HCT116 (cell line): ENCODE data around the gene TAS2R60. TPM values are rescaled to one million over a fixed set of nuclear protein-coding genes. Genes with fewer than 3 reads are reported as not detected.

Experiments used
- ATAC-seq: fragments of 200-7000 bp; cut with Tn5 transposase; 2 replicates; pipeline ENCODE4 v1.9.1; 2020; ENCODE audit warnings: mild to moderate bottlenecking, moderate library complexity
- BruUV-seq: library from RNA; stranded (reverse); fragments of 400-500 nt; replicated peaks from 2 replicates; lab custom pipeline; 2021; lab: Mats Ljungman, UMichigan
- CTCF ChIA-PET: fragments of 300-600 bp; sonication (Branson Sonifier 250); formaldehyde crosslinking; loops from one replicate; lab custom pipeline; 2021; ENCODE audit warnings: antibody characterized with exemption; lab: Charles Lee
- POLR2A ChIA-PET: fragments of 300-600, 350-600 bp; sonication (Branson Sonifier 250); formaldehyde crosslinking; loops from one replicate; lab custom pipeline; 2021; ENCODE audit warnings: antibody characterized with exemption; lab: Charles Lee
- RAD21 ChIA-PET, 2 experiments: fragments of 300-600 bp; sonication (Branson Sonifier 250); formaldehyde crosslinking; loops; one replicate each; lab custom pipeline; 2023; ENCODE audit warnings: low total read pairs in 2 of 2; ENCODE audit not compliant: uncharacterized antibody in 2 of 2, unreplicated experiment in 2 of 2, low non-redundant PET in 1 of 2; lab: Charles Lee
- DNase-seq: peaks from one replicate; pipeline ENCODE4 v3.0.0-alpha.2; 2010; ENCODE audit warnings: low read depth, low spot score
- H2AFZ ChIP-seq: fragments of 200-600 bp; shearing (Covaris generic), sonication (generic); 2 replicates; pipeline ENCODE4 v1.6.1; 2017; ENCODE audit warnings: low read depth, mixed run types, mixed read lengths, antibody characterized with exemption, low read length; ENCODE audit not compliant: poor library complexity, severe bottlenecking
- H3K27ac ChIP-seq: 2 replicates; pipeline ENCODE4 v1.5.1; 2012; ENCODE audit warnings: low read depth, low read length
- H3K27me3 ChIP-seq: fragments of 200-600 bp; sonication (generic); 2 replicates; pipeline ENCODE4 v1.6.1; 2016; ENCODE audit warnings: mixed run types, low read length, mixed read lengths; ENCODE audit not compliant: insufficient read depth
- H3K36me3 ChIP-seq, 2 experiments: fragments of 200-500 bp in 1 of 2; fragments of 200-600 bp in 1 of 2; sonication (Bioruptor generic) in 1 of 2; sonication (generic) in 1 of 2; 2 replicates each; pipeline versions ENCODE4 v1.5.1 to v1.6.1; 2014 to 2016; ENCODE audit warnings: low read length in 2 of 2, inconsistent platforms in 1 of 2, mixed read lengths in 1 of 2, mixed run types in 1 of 2; ENCODE audit not compliant: insufficient read depth in 2 of 2, control insufficient read depth in 1 of 2
- H3K4me1 ChIP-seq, 2 experiments: fragments of 200-600 bp in 1 of 2; sonication (generic) in 1 of 2; 2 replicates each; pipeline versions ENCODE4 v1.5.1 to v1.6.1; 2012 to 2017; ENCODE audit warnings: low read length in 2 of 2, inconsistent platforms in 1 of 2, mild to moderate bottlenecking in 1 of 2, mixed read lengths in 1 of 2, mixed run types in 1 of 2, moderate library complexity in 1 of 2; ENCODE audit not compliant: insufficient read depth in 2 of 2, control insufficient read depth in 1 of 2
- H3K4me2 ChIP-seq: fragments of 200-600 bp; sonication (generic); 2 replicates; pipeline ENCODE4 v1.6.1; 2017; ENCODE audit warnings: mixed run types, low read length, mixed read lengths
- H3K4me3 ChIP-seq, 2 experiments: fragments of 200-600 bp in 1 of 2; sonication (generic) in 1 of 2; replicated peaks in 1 of 2; 2 replicates each; pipeline ENCODE4 v1.5.1; 2011 to 2016; ENCODE audit warnings: low read length in 2 of 2, control low read depth in 1 of 2, low read depth in 1 of 2, mild to moderate bottlenecking in 1 of 2, mixed read lengths in 1 of 2, mixed run types in 1 of 2
- H3K79me2 ChIP-seq: fragments of 200-600 bp; sonication (generic); 2 replicates; pipeline ENCODE4 v1.6.1; 2017; ENCODE audit warnings: mild to moderate bottlenecking, mixed run types, low read length, moderate library complexity, mixed read lengths; ENCODE audit not compliant: insufficient read depth
- H3K9ac ChIP-seq: fragments of 200-600 bp; sonication (generic); 2 replicates; pipeline ENCODE4 v1.6.1; 2016; ENCODE audit warnings: low read length, mixed read lengths
- H3K9me2 ChIP-seq: fragments of 200-600 bp; sonication (generic), shearing (Covaris generic); 2 replicates; pipeline ENCODE4 v1.6.1; 2017; ENCODE audit warnings: mixed run types, mild to moderate bottlenecking, moderate library complexity; ENCODE audit not compliant: insufficient read depth
- H3K9me3 ChIP-seq, 2 experiments: fragments of 200-500 bp in 1 of 2; fragments of 200-600 bp in 1 of 2; sonication (Bioruptor generic) in 1 of 2; sonication (generic) in 1 of 2; 2 replicates each; pipeline ENCODE4 v1.6.1; 2014 to 2017; ENCODE audit warnings: low read length in 2 of 2, mixed read lengths in 2 of 2, inconsistent platforms in 1 of 2, low read depth in 1 of 2, mild to moderate bottlenecking in 1 of 2, mixed run types in 1 of 2, moderate library complexity in 1 of 2; ENCODE audit not compliant: control insufficient read depth in 1 of 2, insufficient read depth in 1 of 2
- H4K20me1 ChIP-seq: fragments of 200-600 bp; sonication (generic), shearing (Covaris generic); 2 replicates; pipeline ENCODE4 v1.6.1; 2017; ENCODE audit warnings: mixed run types, mild to moderate bottlenecking, moderate library complexity; ENCODE audit not compliant: insufficient read depth
- ATF3 ChIP-seq: IDR thresholded peaks from 2 replicates; pipeline ENCODE4 v1.6.1; 2012
- CBX3 ChIP-seq: IDR thresholded peaks from 2 replicates; pipeline ENCODE4 v1.6.1; 2012; ENCODE audit warnings: low read depth
- CEBPB ChIP-seq: IDR thresholded peaks from 2 replicates; pipeline ENCODE4 v1.6.1; 2012; ENCODE audit warnings: low read depth
- CTCF ChIP-seq, 3 experiments: fragments of 200-600 bp in 1 of 3; sonication (generic) in 1 of 3; IDR thresholded peaks in 2 of 3; conservative IDR thresholded peaks in 1 of 3; 2 replicates each; pipeline ENCODE4 v1.5.1; 2012 to 2017; ENCODE audit warnings: low read depth in 2 of 3, low read length in 2 of 3, antibody characterized with exemption in 1 of 3, borderline replicate concordance in 1 of 3, control low read depth in 1 of 3, mild to moderate bottlenecking in 1 of 3, mixed read lengths in 1 of 3, mixed run types in 1 of 3, moderate library complexity in 1 of 3; ENCODE audit not compliant: insufficient read depth in 1 of 3
- EGR1 ChIP-seq: IDR thresholded peaks from 2 replicates; pipeline ENCODE4 v1.6.1; 2012; ENCODE audit warnings: low read depth
- ELF1 ChIP-seq: IDR thresholded peaks from 2 replicates; pipeline ENCODE4 v1.6.1; 2012; ENCODE audit warnings: low read depth, borderline replicate concordance
- EZH2 ChIP-seq: fragments of 200-600 bp; sonication (generic); IDR thresholded peaks from 2 replicates; pipeline ENCODE4 v1.6.1; 2017; ENCODE audit warnings: antibody characterized with exemption, mixed run types
- EZH2phosphoT487 ChIP-seq: fragments of 200-600 bp; IDR thresholded peaks from 2 replicates; pipeline ENCODE4 v1.6.1; 2018; ENCODE audit warnings: antibody characterized with exemption, borderline replicate concordance
- FOSL1 ChIP-seq: IDR thresholded peaks from 2 replicates; pipeline ENCODE4 v1.6.1; 2012; ENCODE audit warnings: low read depth
- JUND ChIP-seq: IDR thresholded peaks from 2 replicates; pipeline ENCODE4 v1.6.1; 2012
- MAX ChIP-seq: IDR thresholded peaks from 2 replicates; pipeline ENCODE4 v1.6.1; 2012
- POLR2A ChIP-seq: IDR thresholded peaks from 2 replicates; pipeline ENCODE4 v1.7.0; 2011; ENCODE audit warnings: borderline replicate concordance; ENCODE audit not compliant: insufficient read depth, insufficient read length; ENCODE audit errors: extremely low read depth
- POLR2AphosphoS5 ChIP-seq: IDR thresholded peaks from 2 replicates; pipeline ENCODE4 v1.6.1; 2011; ENCODE audit warnings: mild to moderate bottlenecking, low read depth, low read length, moderate library complexity
- RAD21 ChIP-seq: IDR thresholded peaks from 2 replicates; pipeline ENCODE4 v1.6.1; 2012; ENCODE audit warnings: low read depth, mild to moderate bottlenecking
- REST ChIP-seq: IDR thresholded peaks from 2 replicates; pipeline ENCODE4 v1.6.1; 2012; ENCODE audit warnings: low read depth
- SIN3A ChIP-seq: IDR thresholded peaks from 2 replicates; pipeline ENCODE4 v1.6.1; 2012; ENCODE audit warnings: low read depth
- SP1 ChIP-seq: IDR thresholded peaks from 2 replicates; pipeline ENCODE4 v1.6.1; 2012; ENCODE audit warnings: low read depth
- SRF ChIP-seq: IDR thresholded peaks from 2 replicates; pipeline ENCODE4 v1.6.1; 2012; ENCODE audit warnings: low read depth
- YY1 ChIP-seq: IDR thresholded peaks from 2 replicates; pipeline ENCODE4 v1.6.1; 2011; ENCODE audit warnings: low read length, low read depth, moderate library complexity, mild to moderate bottlenecking; ENCODE audit not compliant: insufficient replicate concordance; ENCODE audit errors: extremely low read depth
- ZFX ChIP-seq: fragments of 450-650 bp; IDR thresholded peaks from 2 replicates; pipeline ENCODE4 v1.6.1; 2017
- intact Hi-C: fragments of 100-400 bp; cut with micrococcal nuclease; formaldehyde crosslinking; loops from 2 replicates; pipeline ENCODE4 v1.10.0; 2022
- total RNA-seq: library from RNA; stranded (reverse); gene quantifications from one replicate; pipeline ENCODE4 v1.2.1, GENCODE V29; 2021; ENCODE audit not compliant: unreplicated experiment
- TF ChIP-seq, protein P1 (sequence below): IDR thresholded peaks from 2 replicates; pipeline ENCODE4 v1.6.1; 2011; ENCODE audit warnings: mild to moderate bottlenecking, low read length, moderate library complexity; ENCODE audit not compliant: insufficient replicate concordance; ENCODE audit errors: extremely low read depth

The TAS2R60 gene
- total RNA-seq, 1 experiment from 2014 or later = not detected

- H4K20me1 ChIP-seq = no peaks in the 10 kb centered on the region
- POLR2A ChIA-PET = no interaction called here
- no peaks in the 10 kb centered on the region for H3K9me3 ChIP-seq
- no peaks in the 10 kb centered on the region for H3K27me3 ChIP-seq
- H3K9me2 ChIP-seq = no peaks in the 10 kb centered on the region
- peak; percentile 71 for ATAC-seq
- H3K4me2 ChIP-seq = peak overlapping the region; percentile 29
- no peak overlapping the region for H3K27ac ChIP-seq
- no peak overlapping the region for H3K9ac ChIP-seq
- CTCF ChIA-PET = interaction anchor here (0.6 to 2.3 kb wide), 3 partner anchors 12 to 245 kb away, joined by 3 to 9 read pairs (median 4); no protein-coding TSS in a partner anchor
- H3K4me3 ChIP-seq = no peak overlapping the region
- intact Hi-C loops = loop anchor here (2.0 to 10.0 kb wide), 2 partner anchors 19 to 487 kb away; no protein-coding TSS in a partner anchor
- no peaks in the 10 kb centered on the region for H3K79me2 ChIP-seq
- peaks cover 5 to 28% of the 10 kb centered on the region in 2 experiments; a peak in 3 of 4 replicates for H3K4me1 ChIP-seq
- no TSS peak for BruUV-seq
- no peaks in the 10 kb centered on the region for H3K36me3 ChIP-seq
- H2AFZ ChIP-seq = no peak overlapping the region
- RAD21 ChIA-PET = no interaction called here
- DNase-seq = peak; percentile 27
- TF ChIP-seq YY1 (no peak), SP1 (peak; percentile 27), ZFX (no peak), EGR1 (no peak), REST (no peak), POLR2A (no peak), MAX (no peak), RAD21 (no peak), CBX3 (0 out of 2 replicates have a peak, but pooled peaks have one; percentile 30), ATF3 (peak; percentile 27; the same call in 1 of the 2 replicates), CEBPB (no peak; the same call in 1 of the 2 replicates), SIN3A (0 out of 2 replicates have a peak, but pooled peaks have one; percentile 30), POLR2AphosphoS5 (no peak), FOSL1 (peak; percentile 73), EZH2phosphoT487 (no peak), CTCF (IDR thresholded peaks at IDR 0.05 in 2 of 3, conservative IDR thresholded peaks at IDR 0.05 in 1 of 3; ENCODE audit: borderline replicate concordance in 1 of 3, insufficient read depth in 1 of 3, low read depth in 2 of 3, low read length in 2 of 3) (no peak), EZH2 (no peak), SRF (peak; percentile 85), JUND (peak; percentile 73), ELF1 (no peak)
- TF ChIP-seq, protein P1, sequence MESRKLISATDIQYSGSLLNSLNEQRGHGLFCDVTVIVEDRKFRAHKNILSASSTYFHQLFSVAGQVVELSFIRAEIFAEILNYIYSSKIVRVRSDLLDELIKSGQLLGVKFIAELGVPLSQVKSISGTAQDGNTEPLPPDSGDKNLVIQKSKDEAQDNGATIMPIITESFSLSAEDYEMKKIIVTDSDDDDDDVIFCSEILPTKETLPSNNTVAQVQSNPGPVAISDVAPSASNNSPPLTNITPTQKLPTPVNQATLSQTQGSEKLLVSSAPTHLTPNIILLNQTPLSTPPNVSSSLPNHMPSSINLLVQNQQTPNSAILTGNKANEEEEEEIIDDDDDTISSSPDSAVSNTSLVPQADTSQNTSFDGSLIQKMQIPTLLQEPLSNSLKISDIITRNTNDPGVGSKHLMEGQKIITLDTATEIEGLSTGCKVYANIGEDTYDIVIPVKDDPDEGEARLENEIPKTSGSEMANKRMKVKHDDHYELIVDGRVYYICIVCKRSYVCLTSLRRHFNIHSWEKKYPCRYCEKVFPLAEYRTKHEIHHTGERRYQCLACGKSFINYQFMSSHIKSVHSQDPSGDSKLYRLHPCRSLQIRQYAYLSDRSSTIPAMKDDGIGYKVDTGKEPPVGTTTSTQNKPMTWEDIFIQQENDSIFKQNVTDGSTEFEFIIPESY = no peak
These were observed 48.8 kb downstream of the TAS2R60 start for GRCh38 chr7:143492043-143492471.
